Mesendoderm (in vitro differentiated cells): Measurements from ENCODE around the gene NKAPL.
A peak's percentile ranks its signal among the peaks of the same experiment; 100 is the strongest.

Experiments used
- DNase-seq: peaks from one replicate; pipeline ENCODE4 v3.0.0; 2013
- H2AK5ac ChIP-seq: 2 replicates; pipeline ENCODE4 v1.6.1; 2013; ENCODE audit warnings: low read length, inconsistent platforms
- H2BK120ac ChIP-seq: 2 replicates; pipeline ENCODE4 v1.6.1; 2013; ENCODE audit warnings: low read depth, mild to moderate bottlenecking, low read length, moderate library complexity, mixed read lengths
- H2BK15ac ChIP-seq: replicated peaks from 2 replicates; pipeline ENCODE4 v1.6.1; 2013; ENCODE audit warnings: low read depth, mild to moderate bottlenecking, moderate library complexity
- H2BK5ac ChIP-seq: 2 replicates; pipeline ENCODE4 v1.6.1; 2013; ENCODE audit warnings: low read length, inconsistent platforms
- H3K18ac ChIP-seq: 2 replicates; pipeline ENCODE4 v1.6.1; 2013; ENCODE audit warnings: mild to moderate bottlenecking, low read length, mixed read lengths
- H3K23ac ChIP-seq: one replicate; pipeline ENCODE4 v1.6.1; 2013; ENCODE audit warnings: low read length
- H3K27ac ChIP-seq: 2 replicates; pipeline ENCODE4 v1.5.1; 2013; ENCODE audit warnings: low read depth, mild to moderate bottlenecking, inconsistent platforms, low read length, moderate library complexity
- H3K27me3 ChIP-seq: 2 replicates; pipeline ENCODE4 v1.6.1; 2013; ENCODE audit warnings: low read length, control low read depth, mild to moderate bottlenecking, inconsistent platforms; ENCODE audit not compliant: insufficient read depth, poor library complexity
- H3K36me3 ChIP-seq: 2 replicates; pipeline ENCODE4 v1.6.1; 2013; ENCODE audit warnings: low read length, inconsistent platforms; ENCODE audit not compliant: control insufficient read depth, insufficient read depth
- H3K4ac ChIP-seq: one replicate; pipeline ENCODE4 v1.6.1; 2013; ENCODE audit warnings: low read depth, mild to moderate bottlenecking, low read length, moderate library complexity
- H3K4me1 ChIP-seq: 2 replicates; pipeline ENCODE4 v1.6.1; 2013; ENCODE audit warnings: low read depth, low read length, inconsistent platforms; ENCODE audit not compliant: control insufficient read depth
- H3K4me2 ChIP-seq: 2 replicates; pipeline ENCODE4 v1.6.1; 2013; ENCODE audit warnings: low read length
- H3K4me3 ChIP-seq: 2 replicates; pipeline ENCODE4 v1.5.1; 2013; ENCODE audit warnings: mild to moderate bottlenecking, low read length
- H3K56ac ChIP-seq: one replicate; pipeline ENCODE4 v1.6.1; 2013; ENCODE audit warnings: low read length
- H3K79me1 ChIP-seq: 2 replicates; pipeline ENCODE4 v1.6.1; 2013; ENCODE audit warnings: low read length, inconsistent platforms
- H3K79me2 ChIP-seq: 2 replicates; pipeline ENCODE4 v1.6.1; 2013; ENCODE audit warnings: mild to moderate bottlenecking, low read length; ENCODE audit not compliant: control insufficient read depth, insufficient read depth
- H3K9ac ChIP-seq: 2 replicates; pipeline ENCODE4 v1.6.1; 2013; ENCODE audit warnings: low read length, inconsistent platforms
- H4K5ac ChIP-seq: one replicate; pipeline ENCODE4 v1.6.1; 2013; ENCODE audit warnings: low read length
- H4K8ac ChIP-seq: one replicate; pipeline ENCODE4 v1.6.1; 2013; ENCODE audit warnings: low read depth, mild to moderate bottlenecking, control low read depth, low read length, moderate library complexity
- WGBS: extraction: QIAGEN DNeasy Blood & Tissue Kit; methylation state at CpG from one replicate; pipeline ENCODE4 v1.1.7; 2013; ENCODE audit warnings: low lambda C conversion rate, missing lambda C conversion rate; ENCODE audit not compliant: insufficient coverage; ENCODE audit errors: extremely low coverage; 5-methylcytosine and 5-hydroxymethylcytosine counted together

Gene NKAPL

GRCh38 chr6:28215425-28215824 lies 43.7 kb upstream of the NKAPL start:
- Histone ChIP-seq H3K27ac (no peak overlapping the region), H2AK5ac (no peak overlapping the region), H2BK15ac (no peak overlapping the region), H3K18ac (no peak overlapping the region), H4K8ac (no peak overlapping the region), H3K36me3 (no peaks in the 10 kb centered on the region), H2BK5ac (no peak overlapping the region), H3K9ac (no peak overlapping the region), H3K4me1 (no peaks in the 10 kb centered on the region), H3K79me1 (no peaks in the 10 kb centered on the region), H3K4ac (no peak overlapping the region), H3K23ac (no peak overlapping the region), H3K79me2 (no peaks in the 10 kb centered on the region), H3K56ac (no peak overlapping the region), H4K5ac (no peak overlapping the region), H3K27me3 (no peaks in the 10 kb centered on the region), H2BK120ac (no peak overlapping the region), H3K4me3 (no peak overlapping the region), H3K4me2 (no peak overlapping the region)
- WGBS, result no CpG with 5 or more reads among the region's 8 CpGs
- no peak for DNase-seq

DNA sequence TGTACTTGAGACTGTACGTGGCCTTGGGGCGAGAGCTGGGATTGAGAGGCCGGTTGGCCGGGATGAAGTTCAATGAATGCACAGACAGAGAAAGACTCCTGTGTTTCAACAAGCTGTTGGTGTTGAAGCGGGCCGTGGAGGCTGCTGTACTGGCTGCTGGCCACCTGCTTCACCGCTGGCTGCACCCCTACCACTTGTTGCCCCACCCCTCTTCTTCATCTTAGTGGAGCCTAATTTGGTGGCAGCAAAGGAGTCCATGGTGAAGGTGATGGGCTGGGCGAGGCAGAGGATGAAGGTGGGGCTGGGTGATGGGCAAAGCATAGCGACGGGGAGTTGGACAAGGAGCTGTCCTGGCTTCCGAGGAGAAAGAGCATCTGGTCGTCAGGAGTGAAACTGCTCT lies 41.2 kb upstream of the NKAPL start:
- Histone ChIP-seq H3K23ac (no peak overlapping the region), H3K79me1 (no peaks in the 10 kb centered on the region), H3K9ac (no peak overlapping the region), H3K4me2 (no peak overlapping the region), H3K79me2 (no peaks in the 10 kb centered on the region), H3K4me3 (no peak overlapping the region), H4K8ac (no peak overlapping the region), H4K5ac (no peak overlapping the region), H3K36me3 (no peaks in the 10 kb centered on the region), H2AK5ac (no peak overlapping the region), H3K4me1 (no peaks in the 10 kb centered on the region), H2BK120ac (no peak overlapping the region), H3K27me3 (peaks cover 7% of the 10 kb centered on the region), H3K18ac (no peak overlapping the region), H2BK5ac (no peak overlapping the region), H3K27ac (no peak overlapping the region), H2BK15ac (no peak overlapping the region), H3K56ac (no peak overlapping the region), H3K4ac (no peak overlapping the region)
- no peak for DNase-seq
- no CpG with 5 or more reads among the region's 12 CpGs for WGBS

GRCh38 chr6:28218312-28219248 lies 40.5 kb upstream of the NKAPL start:
- Histone ChIP-seq H4K8ac (peak overlapping the region; percentile 95), H2BK120ac (no peak overlapping the region), H3K4me3 (peak overlapping the region; percentile 30), H2BK15ac (no peak overlapping the region), H3K36me3 (no peaks in the 10 kb centered on the region), H2BK5ac (no peak overlapping the region), H3K27ac (no peak overlapping the region), H2AK5ac (no peak overlapping the region), H3K9ac (peak overlapping the region; percentile 64), H3K79me2 (no peaks in the 10 kb centered on the region), H3K4ac (peak overlapping the region; percentile 90), H3K18ac (peak overlapping the region; percentile 96), H4K5ac (no peak overlapping the region), H3K56ac (peak overlapping the region; percentile 76), H3K27me3 (peaks cover 7% of the 10 kb centered on the region), H3K79me1 (no peaks in the 10 kb centered on the region), H3K4me2 (peak overlapping the region; percentile 70), H3K4me1 (no peaks in the 10 kb centered on the region), H3K23ac (no peak overlapping the region)
- peak; percentile 64 for DNase-seq
- no CpG with 5 or more reads among the region's 56 CpGs for WGBS

GRCh38 chr6:28220257-28221133 lies 38.6 kb upstream of the NKAPL start:
- peaks cover 1% of the 10 kb centered on the region for H3K79me1 ChIP-seq
- H3K4me2 ChIP-seq, result no peak overlapping the region
- H3K4me1 ChIP-seq, result no peaks in the 10 kb centered on the region
- no peak overlapping the region for H3K56ac ChIP-seq
- H2BK120ac ChIP-seq, result no peak overlapping the region
- H4K8ac ChIP-seq, result no peak overlapping the region
- no peak overlapping the region for H3K4me3 ChIP-seq
- no peak overlapping the region for H3K9ac ChIP-seq
- H3K27ac ChIP-seq, result no peak overlapping the region
- H3K79me2 ChIP-seq, result peaks cover 2% of the 10 kb centered on the region
- DNase-seq, result no peak
- H4K5ac ChIP-seq, result no peak overlapping the region
- no peak overlapping the region for H3K23ac ChIP-seq
- H3K4ac ChIP-seq, result no peak overlapping the region
- no peak overlapping the region for H2BK5ac ChIP-seq
- no peaks in the 10 kb centered on the region for H3K36me3 ChIP-seq
- peaks cover 7% of the 10 kb centered on the region for H3K27me3 ChIP-seq
- H2AK5ac ChIP-seq, result no peak overlapping the region
- whole genome bisulfite sequencing, result no CpG with 5 or more reads among the region's 6 CpGs
- no peak overlapping the region for H2BK15ac ChIP-seq
- no peak overlapping the region for H3K18ac ChIP-seq

DNA sequence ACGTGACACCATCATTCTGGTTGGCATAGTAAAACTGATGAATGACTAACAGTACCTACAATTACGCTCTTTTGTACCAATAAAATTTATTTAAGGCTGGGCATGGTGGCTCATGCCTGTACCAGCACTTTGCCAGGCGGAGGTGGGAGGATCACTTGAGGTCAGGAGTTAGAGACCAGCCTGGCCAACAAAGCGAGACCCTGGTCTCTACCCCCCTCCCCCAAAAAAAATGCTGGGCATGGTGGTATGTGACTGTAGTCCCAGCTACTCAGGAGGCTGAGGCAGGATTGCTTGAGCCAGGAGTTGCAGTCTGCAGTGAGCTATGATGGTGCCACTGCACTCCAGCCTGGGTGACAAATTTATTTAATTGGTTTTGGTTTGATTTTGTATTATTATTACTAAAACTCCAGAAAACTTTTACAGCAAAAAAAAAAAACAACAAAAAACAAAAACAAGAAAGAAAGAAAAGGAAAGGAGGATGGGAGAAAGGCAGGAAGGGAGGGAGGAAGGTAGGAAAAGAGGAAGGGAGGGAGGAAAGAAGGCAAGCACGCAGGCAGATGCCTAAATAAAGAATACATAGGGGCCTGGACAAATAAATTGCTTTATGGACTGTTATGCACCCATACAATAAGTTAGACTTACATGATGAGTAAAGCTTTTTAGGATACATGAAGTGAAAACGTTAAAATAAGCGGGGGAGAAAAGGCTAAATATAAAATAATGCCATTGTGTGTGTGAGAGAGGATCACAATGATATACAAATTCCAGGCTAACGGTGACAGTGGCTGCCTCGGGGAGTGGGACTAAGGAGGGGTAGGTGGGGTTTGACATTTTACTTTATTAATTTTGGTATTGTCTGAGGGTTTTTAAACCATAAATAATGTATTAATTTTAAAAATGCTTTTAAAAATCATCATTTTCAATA lies 34.7 kb upstream of the NKAPL start:
- no peak overlapping the region for H2BK15ac ChIP-seq
- H3K4me1 ChIP-seq, result no peaks in the 10 kb centered on the region
- WGBS, result no CpG with 5 or more reads among the region's 9 CpGs
- DNase-seq, result no peak
- H3K27me3 ChIP-seq, result peaks cover 7% of the 10 kb centered on the region
- H3K79me1 ChIP-seq, result peaks cover 9% of the 10 kb centered on the region
- H3K4me3 ChIP-seq, result no peak overlapping the region
- peaks cover 8% of the 10 kb centered on the region for H3K36me3 ChIP-seq
- H2BK5ac ChIP-seq, result no peak overlapping the region
- no peak overlapping the region for H3K18ac ChIP-seq
- H2AK5ac ChIP-seq, result no peak overlapping the region
- no peak overlapping the region for H3K4ac ChIP-seq
- no peak overlapping the region for H3K23ac ChIP-seq
- peak overlapping the region; percentile 92 for H3K9ac ChIP-seq
- H4K8ac ChIP-seq, result peak overlapping the region; percentile 86
- no peak overlapping the region for H2BK120ac ChIP-seq
- no peak overlapping the region for H4K5ac ChIP-seq
- no peak overlapping the region for H3K27ac ChIP-seq
- H3K56ac ChIP-seq, result peak overlapping the region; percentile 98
- H3K4me2 ChIP-seq, result peak overlapping the region; percentile 56
- peaks cover 7% of the 10 kb centered on the region for H3K79me2 ChIP-seq
